GM12874 (cell line): ENCODE results near the gene FAH.

Experiments
- TF ChIP-seq, protein P1 (sequence below): IDR thresholded peaks from 2 replicates; pipeline ENCODE4 v1.5.1; 2011; ENCODE audit warnings: low read depth, mild to moderate bottlenecking, control low read depth, low read length, moderate library complexity; ENCODE audit not compliant: insufficient read depth

FAH gene

DNA sequence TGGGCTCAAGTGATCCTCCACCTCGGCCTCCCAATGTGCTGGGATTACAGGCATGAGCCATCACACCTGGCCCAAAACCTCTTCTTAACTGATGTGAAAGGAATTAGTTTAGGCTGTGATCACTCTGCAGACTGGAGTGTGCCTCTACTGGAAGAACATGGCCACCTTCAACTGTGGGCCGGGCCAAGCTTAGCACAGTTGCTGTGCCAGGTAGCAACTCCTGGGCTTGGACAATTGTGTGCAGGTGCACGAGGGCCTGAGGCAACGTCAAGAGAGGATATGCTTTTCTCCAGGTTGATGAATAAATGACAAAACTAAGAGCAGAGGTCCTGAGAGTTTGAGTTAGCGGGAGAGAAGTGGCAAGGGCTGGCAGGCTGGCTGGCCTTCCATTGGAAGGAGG, 6.5 kb downstream of the FAH start:
- TF ChIP-seq, protein P1, sequence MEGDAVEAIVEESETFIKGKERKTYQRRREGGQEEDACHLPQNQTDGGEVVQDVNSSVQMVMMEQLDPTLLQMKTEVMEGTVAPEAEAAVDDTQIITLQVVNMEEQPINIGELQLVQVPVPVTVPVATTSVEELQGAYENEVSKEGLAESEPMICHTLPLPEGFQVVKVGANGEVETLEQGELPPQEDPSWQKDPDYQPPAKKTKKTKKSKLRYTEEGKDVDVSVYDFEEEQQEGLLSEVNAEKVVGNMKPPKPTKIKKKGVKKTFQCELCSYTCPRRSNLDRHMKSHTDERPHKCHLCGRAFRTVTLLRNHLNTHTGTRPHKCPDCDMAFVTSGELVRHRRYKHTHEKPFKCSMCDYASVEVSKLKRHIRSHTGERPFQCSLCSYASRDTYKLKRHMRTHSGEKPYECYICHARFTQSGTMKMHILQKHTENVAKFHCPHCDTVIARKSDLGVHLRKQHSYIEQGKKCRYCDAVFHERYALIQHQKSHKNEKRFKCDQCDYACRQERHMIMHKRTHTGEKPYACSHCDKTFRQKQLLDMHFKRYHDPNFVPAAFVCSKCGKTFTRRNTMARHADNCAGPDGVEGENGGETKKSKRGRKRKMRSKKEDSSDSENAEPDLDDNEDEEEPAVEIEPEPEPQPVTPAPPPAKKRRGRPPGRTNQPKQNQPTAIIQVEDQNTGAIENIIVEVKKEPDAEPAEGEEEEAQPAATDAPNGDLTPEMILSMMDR: no peak

DNA sequence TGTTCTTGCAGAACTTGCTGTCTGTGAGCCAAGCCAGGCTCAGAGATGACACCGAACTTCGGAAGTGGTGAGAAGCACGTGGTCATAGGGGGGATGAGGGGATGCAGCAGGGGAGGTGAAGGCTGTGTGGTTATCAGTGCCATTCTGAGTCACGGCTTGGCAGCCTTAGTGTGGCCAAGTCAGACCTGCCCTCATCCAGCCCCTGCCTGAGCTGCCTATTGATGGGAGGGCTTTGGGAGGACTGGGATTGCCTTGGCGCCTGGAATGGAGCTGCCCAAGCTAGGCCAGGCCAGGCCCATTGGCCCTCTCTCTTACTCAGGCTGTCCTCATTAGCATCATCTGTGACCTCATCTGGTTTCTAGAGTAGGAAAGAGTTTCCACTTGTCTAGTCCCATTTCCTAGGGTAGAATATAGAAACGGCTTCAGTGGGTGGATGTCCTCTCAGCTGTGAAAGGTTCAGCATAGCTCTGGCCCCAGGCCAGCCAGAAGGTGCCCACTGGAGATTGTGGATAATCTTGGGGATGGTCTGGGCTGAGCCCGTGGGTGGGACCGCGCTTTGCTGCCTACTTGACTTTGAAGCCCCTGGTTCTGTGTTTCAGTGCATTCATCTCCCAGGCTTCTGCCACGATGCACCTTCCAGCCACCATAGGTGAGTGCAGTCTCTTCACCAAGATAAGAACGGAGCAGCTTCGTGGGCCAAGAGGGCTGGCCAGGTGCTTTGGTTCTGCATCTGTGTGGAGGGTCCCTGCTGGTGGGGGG, 7.2 kb downstream of the FAH start:
- TF ChIP-seq, protein P1: no peak

DNA sequence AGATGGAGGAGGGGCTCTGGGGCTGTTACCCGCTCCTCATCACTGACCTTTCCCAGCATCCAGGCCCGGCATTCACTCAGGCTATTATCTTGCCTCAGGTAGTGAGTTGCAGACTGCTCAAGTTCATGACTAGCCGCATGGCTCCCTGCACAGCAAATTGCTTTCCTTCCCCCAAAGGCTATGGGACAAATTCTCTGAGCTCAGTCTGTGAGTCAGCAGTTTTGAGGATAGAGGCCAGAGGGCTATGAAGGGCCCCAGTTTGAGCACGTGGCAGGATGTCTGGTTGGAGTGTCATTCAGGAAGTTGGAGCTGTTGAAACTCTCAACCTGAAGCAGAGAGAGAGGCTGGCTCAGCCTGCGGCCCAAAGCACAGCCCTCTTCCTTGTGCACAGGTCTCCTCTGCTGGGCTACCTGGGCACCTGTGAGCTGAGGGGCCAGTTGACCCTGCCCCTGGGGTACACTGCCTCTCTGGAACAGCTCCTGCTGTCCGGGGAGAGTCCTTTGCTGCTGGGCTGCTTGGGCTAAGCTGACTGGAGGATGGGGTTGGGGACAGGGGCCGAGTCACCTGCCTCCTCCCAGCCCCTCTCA, 7.9 kb downstream of the FAH start:
- TF ChIP-seq, protein P1: no peak

DNA sequence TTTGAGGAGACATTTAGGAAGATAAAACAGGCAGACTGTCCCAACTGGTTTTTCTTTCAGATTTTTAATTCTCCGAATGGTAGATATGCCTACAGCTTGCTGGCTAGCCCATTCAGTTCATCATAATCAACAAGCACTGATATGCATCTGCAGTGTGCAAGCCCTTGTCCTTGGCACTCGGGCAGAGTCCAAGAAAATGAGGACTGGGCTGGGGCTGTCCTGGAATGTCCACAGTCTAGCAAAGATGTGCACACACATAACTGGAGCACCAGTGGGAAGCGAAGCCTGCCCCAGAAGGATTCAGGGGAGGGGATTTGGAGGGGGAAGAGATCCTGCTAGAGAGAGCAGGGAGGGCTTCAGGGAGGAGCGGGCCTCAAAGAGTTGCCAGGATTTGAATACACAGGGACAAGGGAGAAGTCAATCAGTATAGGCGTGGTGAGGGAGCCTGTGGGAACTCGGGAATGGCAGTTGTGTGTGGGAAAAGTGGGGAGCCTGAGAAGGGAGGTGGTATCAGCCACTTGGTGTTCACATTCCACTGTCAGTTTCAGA, 8.7 kb downstream of the FAH start:
- TF ChIP-seq, protein P1: no peak

DNA sequence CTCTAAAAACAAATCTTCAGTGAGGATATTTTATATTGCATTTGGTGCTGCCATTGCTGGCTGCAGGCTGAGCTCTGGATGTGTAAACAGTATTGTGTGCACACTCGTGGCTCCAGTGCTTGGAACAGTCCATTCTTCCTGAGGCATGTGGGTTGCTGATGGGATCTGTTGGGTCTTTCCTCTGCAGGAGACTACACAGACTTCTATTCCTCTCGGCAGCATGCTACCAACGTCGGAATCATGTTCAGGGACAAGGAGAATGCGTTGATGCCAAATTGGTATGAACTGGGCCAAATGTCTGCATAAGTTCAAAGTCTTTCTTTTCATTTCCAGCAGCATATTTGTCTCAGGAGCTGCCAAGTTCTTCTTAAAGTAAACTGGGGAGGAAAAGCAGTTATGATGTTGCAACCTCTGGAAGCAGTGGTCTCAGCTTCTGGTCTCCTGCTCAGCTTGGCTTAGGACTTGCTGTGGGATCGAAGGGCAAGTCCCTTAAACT, 9.3 kb downstream of the FAH start:
- TF ChIP-seq, protein P1: no peak

DNA sequence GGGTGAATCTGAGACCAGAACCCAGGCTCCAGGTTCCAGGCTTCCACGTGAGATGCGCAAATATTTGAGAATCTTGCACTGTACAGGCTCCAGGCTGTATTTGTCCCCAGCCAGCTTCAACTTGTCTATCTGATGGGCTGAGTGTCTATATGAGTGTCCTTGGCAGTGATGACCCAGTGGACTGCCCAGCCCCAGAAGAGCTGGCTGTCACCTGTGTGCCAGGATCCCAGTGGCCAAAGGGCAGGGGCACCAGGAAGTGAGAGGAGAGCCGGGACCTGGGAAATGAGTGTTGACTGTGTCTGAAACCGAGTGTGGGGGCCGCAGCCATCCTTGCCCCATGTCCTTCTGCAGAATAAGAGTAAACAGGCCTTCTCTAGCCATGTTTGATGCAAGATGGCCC, 10.4 kb downstream of the FAH start:
- TF ChIP-seq, protein P1: no peak

DNA sequence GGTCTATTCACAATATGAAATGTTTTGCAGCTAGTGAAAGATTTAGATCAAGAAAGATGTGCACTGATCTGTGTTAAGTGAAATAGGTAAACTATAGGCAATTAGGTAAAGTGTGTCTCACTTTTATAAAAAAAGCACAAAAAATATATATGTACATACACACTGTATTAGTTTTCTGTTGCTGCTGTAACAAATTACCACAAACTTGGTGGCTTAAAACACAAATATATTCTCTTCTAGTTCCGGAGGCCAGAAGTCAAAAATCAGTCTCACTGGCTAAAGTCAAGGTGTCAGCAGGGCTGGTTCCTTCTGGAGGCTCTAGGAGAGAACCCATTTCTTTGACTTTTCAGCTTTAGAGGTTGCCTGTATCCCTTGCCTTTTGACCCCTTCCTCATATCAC, 11.1 kb downstream of the FAH start:
- TF ChIP-seq, protein P1: no peak
